Measurements from ENCODE around the gene CCDC85C.

DNA sequence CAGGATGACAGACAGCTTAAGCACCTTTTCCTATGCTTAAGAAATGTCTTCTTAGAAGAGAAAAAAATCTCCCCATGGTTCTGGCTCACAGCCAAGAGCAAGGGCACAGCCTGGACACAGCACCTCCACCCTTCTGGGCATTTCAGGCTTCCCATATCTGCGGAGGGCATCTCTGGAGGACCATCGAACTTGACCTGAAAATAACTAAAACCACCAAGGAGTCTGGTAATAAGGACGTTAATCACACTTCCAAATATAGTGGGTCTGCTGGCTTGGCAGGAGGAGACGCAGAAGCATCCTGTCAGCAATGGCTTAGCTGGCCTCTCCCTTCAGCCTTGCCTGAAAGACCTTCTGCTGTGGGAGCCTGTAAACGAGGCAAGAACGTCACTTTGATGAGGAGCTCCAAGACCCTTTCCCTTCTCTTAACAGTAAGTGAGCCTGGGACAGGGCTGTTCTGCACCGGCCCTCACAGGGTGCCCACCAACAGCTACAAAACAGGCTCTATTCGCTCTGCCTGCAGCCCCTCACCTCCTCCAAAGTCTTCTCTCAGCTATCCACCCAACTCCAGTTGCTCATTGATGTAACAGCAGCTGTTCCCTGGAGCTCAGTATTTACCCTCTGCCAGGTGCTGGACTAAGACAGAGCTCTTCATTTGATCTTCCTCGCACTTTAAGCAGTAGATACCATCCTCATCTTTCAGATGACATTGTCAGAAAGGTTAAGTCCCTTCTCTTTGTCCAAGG, 136.5 kb downstream of the CCDC85C start:
- TF ChIP-seq, protein P1, sequence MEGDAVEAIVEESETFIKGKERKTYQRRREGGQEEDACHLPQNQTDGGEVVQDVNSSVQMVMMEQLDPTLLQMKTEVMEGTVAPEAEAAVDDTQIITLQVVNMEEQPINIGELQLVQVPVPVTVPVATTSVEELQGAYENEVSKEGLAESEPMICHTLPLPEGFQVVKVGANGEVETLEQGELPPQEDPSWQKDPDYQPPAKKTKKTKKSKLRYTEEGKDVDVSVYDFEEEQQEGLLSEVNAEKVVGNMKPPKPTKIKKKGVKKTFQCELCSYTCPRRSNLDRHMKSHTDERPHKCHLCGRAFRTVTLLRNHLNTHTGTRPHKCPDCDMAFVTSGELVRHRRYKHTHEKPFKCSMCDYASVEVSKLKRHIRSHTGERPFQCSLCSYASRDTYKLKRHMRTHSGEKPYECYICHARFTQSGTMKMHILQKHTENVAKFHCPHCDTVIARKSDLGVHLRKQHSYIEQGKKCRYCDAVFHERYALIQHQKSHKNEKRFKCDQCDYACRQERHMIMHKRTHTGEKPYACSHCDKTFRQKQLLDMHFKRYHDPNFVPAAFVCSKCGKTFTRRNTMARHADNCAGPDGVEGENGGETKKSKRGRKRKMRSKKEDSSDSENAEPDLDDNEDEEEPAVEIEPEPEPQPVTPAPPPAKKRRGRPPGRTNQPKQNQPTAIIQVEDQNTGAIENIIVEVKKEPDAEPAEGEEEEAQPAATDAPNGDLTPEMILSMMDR (IDR thresholded peaks at IDR 0.05), result no peak
- TF ChIP-seq ZFX (IDR thresholded peaks at IDR 0.05; ENCODE audit: borderline replicate concordance), result no peak
